HG03196 (cell line): ENCODE data around the gene SKIL.

Source experiments
- ATAC-seq: cut with Tn5 transposase; IDR thresholded peaks from one replicate; pipeline ENCODE4 v1.9.1; 2021; ENCODE audit not compliant: unreplicated experiment

SKIL gene

DNA sequence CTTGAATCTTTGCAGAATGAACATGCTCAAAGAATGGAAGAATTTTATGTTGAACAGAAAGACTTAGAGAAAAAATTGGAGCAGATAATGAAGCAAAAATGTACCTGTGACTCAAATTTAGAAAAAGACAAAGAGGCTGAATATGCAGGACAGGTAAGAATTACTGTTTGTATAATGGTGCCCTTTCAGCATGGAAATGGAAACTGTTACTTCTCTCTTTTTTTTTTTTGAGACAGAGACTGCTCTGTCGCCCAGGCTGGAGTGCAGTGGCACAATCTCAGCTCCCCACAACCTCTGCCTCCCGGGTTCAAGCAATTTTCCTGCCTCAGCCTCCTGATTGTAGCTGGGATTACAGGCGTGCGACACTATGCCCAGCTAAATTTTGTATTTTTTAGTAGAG lies 33.6 kb downstream of the SKIL start:
- no peak for ATAC-seq

DNA sequence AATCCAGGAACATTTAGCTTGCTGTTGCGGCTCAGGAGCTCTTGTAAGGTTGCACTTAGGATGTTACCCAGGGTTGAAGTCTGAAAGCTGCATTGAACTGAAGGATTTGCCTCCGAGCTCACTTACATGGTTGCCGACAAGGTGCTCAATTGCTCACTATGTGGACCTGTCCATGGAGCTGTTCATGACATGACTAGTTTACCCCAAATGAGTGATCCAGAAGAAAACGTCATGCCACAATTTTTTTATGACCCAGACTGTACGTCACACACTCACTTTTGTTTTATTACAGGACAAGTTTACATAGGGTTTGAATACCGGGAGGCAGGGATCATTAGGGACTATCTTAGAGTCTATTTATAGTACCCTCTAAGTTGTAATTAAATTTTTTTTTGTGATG lies 40.2 kb downstream of the SKIL start:
- no peak for ATAC-seq

DNA sequence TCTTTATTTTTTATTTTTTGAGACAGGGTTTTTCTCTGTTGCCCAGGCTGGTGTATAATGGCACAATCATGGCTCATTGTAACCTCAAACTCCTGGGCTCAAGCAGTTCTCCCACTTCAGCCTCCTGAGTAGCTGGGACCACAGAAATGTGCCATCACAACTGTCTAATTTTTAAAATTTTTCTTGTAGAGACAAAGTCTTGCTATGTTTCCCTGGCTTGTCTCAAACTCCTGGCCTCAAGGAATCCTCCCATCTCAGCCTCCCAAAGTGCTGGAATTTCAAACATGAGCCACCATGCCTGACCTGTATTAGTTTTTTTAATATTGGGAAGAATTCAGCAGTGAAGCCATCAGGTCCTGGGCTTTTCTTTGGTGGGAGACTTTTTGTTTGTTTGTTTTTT lies 47.6 kb downstream of the SKIL start:
- ATAC-seq, result no peak

DNA sequence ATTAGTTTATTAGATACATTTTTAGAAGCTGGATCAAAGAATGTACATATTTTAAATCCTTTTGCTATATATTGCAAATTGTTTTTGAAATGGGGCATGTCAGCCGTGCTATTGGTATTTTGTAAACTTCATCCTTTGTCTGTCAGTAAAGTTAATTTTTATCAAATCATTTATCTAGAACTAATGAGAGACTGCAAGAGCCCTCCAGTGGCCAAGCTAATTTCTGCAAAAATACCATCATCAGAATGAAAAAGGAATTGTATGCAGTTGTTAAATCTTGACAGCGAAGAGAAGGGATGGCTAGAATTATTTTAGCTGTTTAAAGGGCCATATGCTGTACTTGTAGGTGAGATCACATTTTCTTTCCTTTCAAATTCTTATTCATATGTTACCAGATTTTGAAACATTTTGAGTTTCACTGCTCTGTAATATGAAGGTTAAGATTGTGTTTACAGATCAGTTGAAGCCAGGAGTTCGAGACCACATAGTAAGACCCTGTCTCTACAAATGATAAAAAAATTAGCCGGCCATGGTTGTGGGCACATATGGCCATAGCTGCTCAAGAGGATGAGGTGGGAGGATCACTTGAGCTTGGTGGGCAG lies 53.0 kb downstream of the SKIL start:
- ATAC-seq, result no peak

DNA sequence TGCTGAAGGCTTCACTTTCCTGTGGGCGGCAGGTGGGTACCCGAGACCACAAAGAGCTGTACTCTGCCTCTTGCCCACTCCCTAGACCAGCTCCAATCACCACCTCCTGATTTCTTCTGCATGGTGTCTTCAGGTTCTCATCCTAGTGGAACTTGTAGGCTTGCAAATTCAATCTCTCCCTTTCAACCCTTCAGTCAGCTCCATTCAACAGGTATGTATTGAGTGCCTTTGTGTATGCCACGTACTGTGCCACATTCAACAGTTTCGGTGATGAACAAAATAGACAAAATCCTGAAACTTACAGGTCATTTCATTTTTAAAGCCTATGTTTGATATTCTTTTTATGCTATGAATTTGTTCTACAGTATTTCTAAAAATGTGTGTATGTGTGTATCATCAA lies 55.8 kb downstream of the SKIL start:
- ATAC-seq, result no peak

DNA sequence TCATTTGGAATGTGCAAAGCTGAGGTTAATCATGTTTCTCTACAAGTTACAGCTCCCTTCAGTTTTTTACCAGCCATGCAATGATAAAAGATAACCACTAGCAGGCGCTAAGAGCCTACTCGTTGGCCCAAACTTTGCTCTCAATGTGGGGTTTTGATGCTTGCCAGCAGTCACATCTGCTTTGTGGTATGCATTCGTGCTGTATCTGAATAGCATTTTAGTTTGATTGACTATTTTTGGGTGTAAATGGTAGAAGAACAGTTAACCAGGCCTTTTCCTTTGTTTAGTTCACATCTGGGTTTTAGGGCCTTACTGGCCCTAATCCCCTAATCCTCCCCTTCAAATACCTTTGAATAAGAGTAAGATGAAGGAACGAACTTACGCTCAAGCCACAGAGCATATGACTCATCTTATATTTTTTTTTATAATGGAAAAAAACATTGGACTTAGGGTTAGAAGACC lies 56.7 kb downstream of the SKIL start:
- ATAC-seq, result no peak

DNA sequence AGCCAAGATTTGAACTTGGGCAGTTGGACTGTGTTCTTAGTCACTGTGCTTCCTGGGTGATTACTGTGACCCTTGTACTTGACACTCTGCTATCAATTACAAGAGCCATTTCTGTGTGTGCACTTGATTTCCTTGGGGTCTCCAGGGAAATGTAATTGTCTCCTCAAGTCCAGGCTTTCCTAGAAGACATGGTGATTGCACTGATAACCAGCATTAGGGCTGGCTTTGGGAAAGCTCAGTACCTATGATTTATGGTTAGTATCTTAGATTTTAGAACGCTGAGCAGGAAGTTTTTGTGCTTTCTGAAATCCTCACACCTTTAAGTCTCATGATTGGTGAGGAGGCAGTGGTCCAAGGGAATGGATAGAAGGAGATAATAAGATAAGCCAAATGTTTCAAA lies 59.6 kb downstream of the SKIL start:
- no peak for ATAC-seq

DNA sequence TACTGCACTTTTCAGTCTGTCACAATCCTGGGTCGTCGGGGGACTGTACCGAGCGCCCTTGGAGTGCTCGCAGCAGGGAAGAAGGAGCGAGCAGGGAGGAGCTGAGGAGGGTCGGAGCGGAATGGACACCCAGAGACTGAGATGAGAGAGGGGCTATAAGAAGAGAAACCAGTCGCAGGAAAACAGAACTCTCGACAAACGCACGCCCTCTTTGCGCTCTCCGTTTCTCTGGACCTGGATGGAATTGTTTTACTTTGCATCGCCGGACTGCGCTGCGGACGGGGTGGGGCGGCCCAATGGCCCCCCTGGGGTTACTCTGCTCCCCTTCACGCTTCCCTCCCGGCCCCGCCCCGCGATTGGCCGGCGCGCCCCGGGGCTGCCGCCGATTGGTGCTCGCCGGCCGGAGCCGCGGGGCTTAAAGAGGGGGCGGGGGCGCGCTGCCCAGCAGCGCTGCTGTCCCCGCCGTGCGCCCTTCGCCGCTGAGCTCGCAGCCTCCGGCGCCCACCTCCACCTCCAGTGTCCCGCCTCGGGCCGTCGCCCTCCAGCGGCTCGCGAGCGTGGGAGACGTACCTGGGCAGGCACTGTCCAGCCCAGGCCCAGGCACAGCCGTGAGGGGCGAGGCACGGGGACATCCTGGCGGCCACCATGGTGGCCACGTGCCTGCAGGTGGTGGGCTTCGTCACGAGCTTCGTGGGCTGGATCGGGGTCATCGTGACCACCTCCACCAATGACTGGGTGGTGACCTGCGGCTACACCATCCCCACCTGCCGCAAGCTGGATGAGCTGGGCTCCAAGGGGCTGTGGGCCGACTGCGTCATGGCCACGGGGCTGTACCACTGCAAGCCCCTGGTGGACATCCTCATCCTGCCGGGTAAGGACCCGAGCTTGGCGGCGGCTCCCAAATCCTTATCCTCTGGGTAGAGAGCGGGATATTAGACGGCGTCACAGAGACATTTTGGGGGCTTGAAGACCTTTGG lies 61.2 kb downstream of the SKIL start, which contains the start of gene CLDN11:
Gene CLDN11, plus strand, starts transcription at position 447 of the 977 bp plus-strand sequence. Its CDS starts 199 bp downstream, at position 646.
- ATAC-seq, result no peak

DNA sequence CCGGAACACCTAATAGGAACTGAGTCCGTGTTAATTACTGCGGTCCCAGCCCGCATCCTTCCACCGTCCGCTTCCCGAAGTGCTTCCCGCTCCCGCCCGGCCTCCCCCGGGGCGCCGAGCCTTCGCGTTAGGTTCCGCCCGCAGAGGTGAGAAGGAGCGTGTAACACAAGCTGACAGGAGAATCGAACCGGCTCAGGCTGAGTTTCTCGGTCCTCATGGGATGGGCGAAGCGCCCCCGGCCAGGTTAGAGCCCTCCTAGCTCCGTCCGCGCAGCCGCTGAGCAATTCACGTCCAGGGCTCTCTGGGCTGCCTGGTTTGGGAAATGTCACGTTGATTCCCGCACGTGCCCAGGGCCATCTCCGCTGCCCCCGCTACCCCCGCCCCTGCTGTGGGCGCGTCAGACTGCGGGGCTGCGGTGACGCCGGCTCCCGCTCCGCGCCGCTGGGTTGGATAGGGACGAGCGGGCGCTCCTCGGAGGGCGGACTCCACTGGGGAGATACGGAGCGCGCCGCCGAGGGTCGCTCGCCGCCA lies 62.1 kb downstream of the SKIL start:
- no peak for ATAC-seq

DNA sequence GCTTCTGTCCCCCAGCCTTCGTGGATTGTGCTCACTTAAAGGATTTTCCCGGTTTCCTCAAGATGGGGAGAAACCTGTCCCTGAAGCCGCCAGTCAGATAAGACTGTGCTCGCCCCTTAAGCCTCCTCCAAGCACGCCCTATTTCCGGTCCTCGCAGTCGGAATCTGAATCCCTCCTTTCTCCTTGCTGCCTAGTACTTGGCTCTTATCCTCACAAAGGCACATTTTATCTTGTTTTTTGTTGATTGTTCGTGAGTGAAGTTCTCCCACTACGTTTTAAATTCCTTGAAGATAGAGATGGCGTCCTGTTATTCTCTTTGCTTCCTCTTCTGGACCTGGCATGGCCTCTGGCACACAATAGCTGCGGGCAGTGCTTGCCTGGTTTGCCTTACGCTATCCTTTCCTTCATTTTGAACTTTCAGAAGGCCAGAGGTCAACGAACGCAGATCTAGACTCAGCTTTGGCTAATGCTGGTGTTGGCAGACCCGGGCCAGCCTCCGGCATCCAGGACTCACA lies 62.8 kb downstream of the SKIL start:
- no peak for ATAC-seq

DNA sequence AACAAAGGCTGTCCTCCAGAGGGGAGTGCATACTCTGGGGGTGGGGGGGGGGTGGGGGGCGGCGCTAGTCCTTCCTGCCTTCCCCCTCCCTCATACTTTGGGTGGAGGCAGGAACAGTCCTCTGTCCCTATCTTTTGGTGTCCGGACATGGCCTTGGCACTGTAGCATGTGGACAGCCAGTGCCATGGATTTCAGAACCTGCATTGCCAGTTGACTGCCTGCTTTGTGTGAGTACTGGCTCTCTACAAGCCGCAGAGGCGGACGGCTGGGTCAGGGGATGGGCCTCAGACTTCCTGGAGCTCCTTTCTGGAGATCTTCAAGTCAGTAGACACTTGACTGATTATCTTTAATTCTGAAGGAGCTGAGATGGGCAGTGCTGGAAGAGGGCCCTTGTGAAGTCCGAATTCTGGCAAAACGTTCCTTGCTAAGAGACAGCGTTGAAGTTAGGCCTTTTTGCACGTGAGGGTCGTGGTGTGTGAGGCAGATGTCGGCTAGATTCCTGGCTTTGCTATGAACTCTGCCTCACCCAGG lies 63.7 kb downstream of the SKIL start:
- ATAC-seq, result no peak

DNA sequence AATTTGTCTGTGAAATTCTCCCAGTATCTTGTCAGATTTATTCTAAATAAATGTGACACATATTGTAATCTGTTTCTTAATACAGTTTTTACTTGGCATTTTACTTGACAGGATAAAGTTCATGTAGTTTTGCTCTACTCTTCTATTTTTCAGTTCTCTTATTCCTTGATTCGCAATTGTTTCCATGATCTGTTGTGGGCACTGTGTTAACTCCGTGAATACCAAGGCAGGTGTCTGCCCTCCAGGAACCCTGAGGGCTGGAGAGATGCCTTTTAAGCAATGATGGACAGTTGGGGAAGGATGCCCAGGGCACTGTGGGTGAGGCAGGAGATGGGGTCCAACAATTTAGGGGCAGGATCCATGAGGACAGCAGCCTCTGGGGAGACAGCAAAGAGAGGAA lies 64.2 kb downstream of the SKIL start:
- no peak for ATAC-seq

DNA sequence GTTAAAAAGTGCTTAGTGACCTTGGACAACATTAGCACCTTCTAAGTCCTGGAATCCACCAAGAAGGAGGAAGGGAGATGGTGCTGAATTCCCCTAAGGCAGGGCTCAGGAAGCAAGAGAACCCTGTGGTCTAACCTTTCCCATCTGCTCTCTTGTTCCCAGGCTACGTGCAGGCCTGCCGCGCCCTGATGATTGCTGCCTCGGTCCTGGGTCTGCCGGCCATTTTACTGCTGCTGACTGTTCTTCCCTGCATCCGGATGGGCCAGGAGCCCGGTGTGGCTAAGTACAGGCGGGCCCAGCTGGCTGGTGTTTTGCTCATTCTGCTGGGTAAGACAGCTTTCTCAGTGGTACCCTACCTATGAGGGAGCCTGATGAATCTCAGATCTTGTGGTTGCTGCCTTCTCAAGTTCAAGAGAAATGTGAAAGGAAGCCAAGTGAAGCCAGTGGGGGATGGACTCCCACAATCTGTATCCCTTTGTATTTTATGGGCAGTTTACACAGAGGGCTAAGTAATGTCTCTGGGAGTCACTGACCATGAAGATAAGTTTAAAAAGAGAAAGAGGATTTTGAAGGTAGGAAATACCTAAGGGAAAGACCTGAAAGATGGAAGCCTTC lies 65.6 kb downstream of the SKIL start:
- no peak for ATAC-seq

DNA sequence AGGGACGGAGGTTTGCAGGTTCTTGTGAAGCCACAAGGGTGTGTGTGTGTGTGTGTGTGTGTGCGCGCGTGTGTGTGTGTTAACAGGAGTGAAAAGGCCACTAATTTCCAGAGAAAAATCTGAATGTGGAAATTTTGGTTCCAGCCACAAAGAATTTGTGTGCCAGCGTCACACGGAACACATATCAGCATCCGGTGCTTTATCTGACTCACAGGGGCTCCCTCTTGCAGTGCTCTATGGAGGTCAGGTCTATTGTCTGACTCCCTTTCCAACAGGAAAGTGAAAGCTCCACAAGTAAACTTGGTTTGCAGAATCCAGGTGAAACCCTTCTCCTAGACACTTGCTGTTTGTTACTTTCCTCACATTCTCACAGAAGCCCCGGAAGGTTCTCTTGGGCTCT lies 67.4 kb downstream of the SKIL start:
- ATAC-seq, result no peak

DNA sequence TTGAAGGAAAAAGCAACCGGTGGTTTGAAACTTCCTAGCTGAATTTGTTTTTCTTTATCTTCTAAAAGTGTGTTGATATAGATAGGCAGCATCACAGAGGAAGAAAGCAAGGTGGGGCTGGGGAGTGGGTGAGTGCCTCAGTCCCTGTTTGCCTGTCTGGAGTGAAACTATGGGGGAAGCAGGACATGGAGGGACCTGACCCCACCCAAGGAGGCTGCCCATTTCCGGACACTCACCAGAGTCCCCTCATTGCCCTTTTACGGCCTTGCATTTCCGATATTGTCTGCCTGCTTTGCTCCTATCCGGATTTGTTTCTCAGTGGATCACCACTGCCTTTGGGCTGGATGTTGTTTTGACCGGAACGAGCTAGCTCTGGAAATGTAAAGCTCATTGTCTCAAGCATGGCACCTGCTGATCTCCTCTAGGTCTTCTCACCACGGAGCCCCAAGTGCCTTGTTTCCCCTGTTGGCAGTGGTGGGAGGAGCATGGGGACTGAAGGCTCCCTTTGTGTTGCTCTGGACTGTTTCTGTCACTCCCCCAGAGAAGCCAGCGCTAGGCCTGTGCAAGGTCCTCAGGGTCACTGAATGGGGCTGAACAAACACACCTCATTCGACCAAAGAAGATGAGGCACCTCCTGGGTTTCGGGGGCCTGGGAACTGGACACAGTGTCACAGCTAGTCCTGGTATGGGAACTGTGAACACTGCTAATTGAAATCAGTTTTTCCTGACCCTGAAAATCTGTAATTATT lies 68.2 kb downstream of the SKIL start:
- ATAC-seq, result no peak

DNA sequence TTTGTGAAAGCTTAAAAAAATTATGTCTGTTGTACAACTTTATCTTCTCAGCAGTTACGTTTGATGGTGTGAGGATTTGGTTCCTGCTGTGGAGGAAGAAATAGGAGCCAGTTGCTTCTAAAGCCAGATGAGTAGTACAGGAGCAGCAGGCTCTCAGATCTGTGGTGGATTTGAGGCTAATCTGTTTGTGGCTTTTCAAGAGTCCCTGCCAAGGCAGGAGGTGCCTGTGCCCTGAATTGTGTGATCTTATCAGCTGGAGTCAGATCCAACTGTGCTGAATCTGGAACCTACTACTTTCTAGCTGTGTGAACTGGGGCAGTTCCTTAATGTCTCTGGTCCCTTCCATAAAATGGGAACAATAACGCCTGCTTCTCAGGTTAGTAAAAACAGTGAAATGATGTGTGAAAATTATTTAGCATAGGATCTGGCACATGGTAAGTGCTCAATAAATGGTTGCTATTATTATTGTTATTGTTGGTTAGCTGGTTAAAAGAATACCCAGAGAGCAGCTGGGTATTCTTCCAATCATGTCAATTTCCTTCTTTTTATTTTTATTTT lies 68.8 kb downstream of the SKIL start:
- no peak for ATAC-seq

DNA sequence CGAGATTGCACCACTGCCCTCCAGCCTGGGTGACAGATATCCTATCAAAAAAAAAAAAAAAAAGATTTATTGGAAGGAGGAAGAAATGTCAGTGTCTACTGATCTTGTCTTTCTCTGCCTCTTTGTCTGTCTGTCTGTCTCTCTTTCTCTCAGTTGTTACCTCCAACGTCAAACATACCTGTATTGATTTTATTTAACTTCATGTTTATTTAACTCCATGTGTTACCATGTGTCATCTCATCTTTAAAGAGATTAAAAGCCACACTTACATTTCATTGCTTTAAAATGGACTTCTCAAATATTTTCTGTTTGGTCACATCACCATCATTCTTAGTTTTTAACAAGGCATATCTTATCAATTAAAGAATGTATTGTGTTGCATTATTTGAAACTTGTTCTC lies 70.6 kb downstream of the SKIL start:
- no peak for ATAC-seq

DNA sequence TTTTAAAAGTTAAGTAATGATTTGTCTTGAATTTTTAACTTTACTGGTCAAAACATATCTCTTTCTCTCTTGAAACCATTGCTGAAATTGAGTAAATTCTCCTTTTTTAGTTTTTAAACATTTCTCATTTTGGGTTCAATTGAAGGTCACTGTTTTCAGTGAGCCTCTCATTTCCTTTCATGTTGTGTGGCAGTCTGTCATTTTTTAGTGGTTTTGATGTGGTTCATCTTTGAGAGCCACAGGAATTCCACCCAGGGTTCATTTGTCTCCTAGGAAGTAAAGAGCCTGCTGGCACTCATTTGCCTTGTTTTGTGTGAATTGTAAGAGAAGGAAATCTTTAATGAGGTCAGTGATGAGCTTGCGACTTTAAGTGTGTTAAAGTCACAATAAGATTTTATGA lies 71.5 kb downstream of the SKIL start:
- ATAC-seq, result no peak

DNA sequence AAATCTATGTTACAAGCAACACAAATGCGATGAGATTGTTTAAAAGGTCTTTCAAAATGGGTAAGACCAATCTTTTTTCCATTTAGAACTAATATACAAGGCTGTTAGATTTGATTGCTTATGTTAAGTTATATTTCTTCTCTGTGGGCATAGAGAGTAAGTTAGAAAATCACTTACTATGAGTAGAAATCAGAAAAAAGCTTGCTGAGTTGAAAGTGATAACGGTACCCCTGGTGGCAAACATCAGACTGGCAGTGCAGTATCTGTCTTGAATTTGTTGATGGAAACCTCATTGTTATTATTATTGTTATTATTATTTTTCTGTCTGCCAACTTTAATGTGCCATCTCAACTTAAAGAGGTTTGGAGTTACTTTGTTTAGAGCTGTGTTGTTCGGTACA lies 73.5 kb downstream of the SKIL start:
- no peak for ATAC-seq

DNA sequence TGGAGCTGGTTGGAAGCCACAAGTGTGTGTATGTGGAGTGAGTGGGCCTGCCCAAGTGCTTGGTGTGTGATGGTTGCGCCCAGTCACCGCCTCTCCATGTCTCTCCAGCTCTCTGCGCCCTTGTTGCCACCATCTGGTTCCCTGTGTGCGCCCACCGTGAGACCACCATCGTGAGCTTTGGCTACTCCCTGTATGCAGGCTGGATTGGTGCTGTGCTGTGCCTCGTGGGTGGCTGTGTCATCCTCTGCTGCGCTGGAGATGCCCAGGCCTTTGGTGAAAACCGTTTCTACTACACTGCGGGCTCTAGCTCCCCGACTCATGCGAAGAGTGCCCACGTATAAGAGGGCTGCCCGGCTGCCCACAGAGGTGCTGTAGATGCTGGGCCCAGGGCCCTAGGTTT lies 74.9 kb downstream of the SKIL start:
- ATAC-seq, result no peak
